WTC11 (cell line): ENCODE measurements around the gene LAMTOR1.

Source experiments
- ATF1 ChIP-seq: sonication (generic); formaldehyde crosslinking; IDR thresholded peaks from 2 replicates; pipeline ENCODE4 v1.8.1; 2023; ENCODE audit warnings: mild to moderate bottlenecking, moderate library complexity, missing genetic modification reagents
- CBFB ChIP-seq: sonication (generic); formaldehyde crosslinking; IDR thresholded peaks from 2 replicates; pipeline ENCODE4 v1.8.1; 2022; ENCODE audit warnings: mild to moderate bottlenecking, low read depth, missing genetic modification reagents
- CTCF ChIP-seq: fragments of 200-600 bp; IDR thresholded peaks from 2 replicates; pipeline ENCODE4 v1.8.0; 2022; ENCODE audit warnings: antibody characterized with exemption
- GABPB1 ChIP-seq: sonication (generic); formaldehyde crosslinking; IDR thresholded peaks from 2 replicates; pipeline ENCODE4 v1.8.1; 2023; ENCODE audit warnings: mild to moderate bottlenecking, missing genetic modification reagents
- MYBL2 ChIP-seq: sonication (generic); formaldehyde crosslinking; IDR thresholded peaks from 2 replicates; pipeline ENCODE4 v1.8.1; 2023; ENCODE audit warnings: mild to moderate bottlenecking, moderate library complexity, missing genetic modification reagents
- NR1H2 ChIP-seq: sonication (generic); formaldehyde crosslinking; IDR thresholded peaks from 2 replicates; pipeline ENCODE4 v1.9.0; 2021; ENCODE audit warnings: mild to moderate bottlenecking, moderate library complexity, missing genetic modification reagents
- USF2 ChIP-seq: sonication (generic); formaldehyde crosslinking; IDR thresholded peaks from 2 replicates; pipeline ENCODE4 v1.8.1; 2023; ENCODE audit warnings: mild to moderate bottlenecking, missing genetic modification reagents, moderate library complexity
- ZBTB43 ChIP-seq: sonication (generic); formaldehyde crosslinking; IDR thresholded peaks from 2 replicates; pipeline ENCODE4 v1.8.1; 2023; ENCODE audit warnings: mild to moderate bottlenecking, missing genetic modification reagents
- ZNF281 ChIP-seq: sonication (generic); formaldehyde crosslinking; IDR thresholded peaks from 2 replicates; pipeline ENCODE4 v1.8.0; 2023; ENCODE audit warnings: mild to moderate bottlenecking, missing genetic modification reagents

- TF ChIP-seq CTCF (no peak), USF2 (CRISPR knock-in tag) (no peak), ATF1 (CRISPR knock-in tag) (no peak), CBFB (CRISPR knock-in tag) (no peak), GABPB1 (CRISPR knock-in tag) (no peak), NR1H2 (CRISPR knock-in tag) (no peak), MYBL2 (no peak), ZBTB43 (CRISPR knock-in tag) (no peak), ZNF281 (no peak)
These were observed 19.7 kb downstream of the LAMTOR1 start for GRCh38 chr11:72083414-72083813.
